ENCODE measurements around the gene LRP8. TPM values are rescaled to one million over a fixed set of nuclear protein-coding genes. Genes with fewer than 3 reads are reported as not detected.

Gene LRP8
- total and polyA plus RNA-seq, 2 experiments from 2014 or later = 1.3 to 8.9 TPM

DNA sequence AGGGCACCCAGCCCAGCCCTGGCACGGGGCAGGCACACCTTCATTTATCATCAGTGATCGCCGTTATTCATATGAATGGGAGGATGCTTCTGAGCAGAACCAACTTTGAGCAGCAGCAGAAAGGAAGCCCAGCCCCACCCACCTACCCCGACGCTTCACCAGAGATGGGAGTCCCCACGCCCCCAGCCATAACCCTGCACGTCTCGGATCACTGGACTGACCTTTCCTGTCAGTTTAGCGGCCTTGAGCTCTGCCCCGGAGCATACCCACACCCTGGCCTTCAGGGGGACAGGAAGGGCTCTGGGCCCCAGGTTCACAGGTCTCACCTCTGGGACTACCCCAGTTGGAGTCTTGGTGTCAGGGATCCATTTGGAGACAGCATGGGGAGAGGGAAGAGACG is 18.1 kb downstream of the LRP8 start:
- Histone ChIP-seq H3K79me2 (ENCODE audit: insufficient read depth) (no peaks in the 10 kb centered on the region), H3F3A (ENCODE audit: insufficient read depth) (no peaks in the 10 kb centered on the region)

DNA sequence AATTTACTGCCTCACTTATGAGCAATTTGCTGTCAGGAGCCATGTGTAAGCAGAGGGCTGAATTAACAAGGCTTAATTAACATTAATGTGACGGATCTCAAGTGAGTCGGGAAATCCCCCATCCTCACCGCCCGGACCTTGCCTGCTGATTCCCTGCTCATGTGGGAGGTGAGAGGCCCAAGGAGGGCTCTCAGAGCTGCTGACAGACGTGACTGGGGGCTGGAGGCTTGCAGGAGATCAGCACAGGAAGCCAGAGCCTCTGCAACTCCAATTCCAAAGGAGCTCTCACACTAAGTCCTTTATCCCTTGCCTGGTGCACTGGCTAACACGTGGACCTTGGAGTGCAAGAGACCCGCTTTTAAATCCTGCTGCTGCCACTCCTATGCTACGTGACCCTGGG is 19.4 kb downstream of the LRP8 start:
- Histone ChIP-seq H3K9me2 (ENCODE audit: insufficient read depth) (no peaks in the 10 kb centered on the region), H3K4me1 (ENCODE audit: insufficient read depth) (0 out of 2 replicates have a peak, but pooled peaks cover 11% of the 10 kb centered on the region), H4K20me1 (ENCODE audit: insufficient read depth) (no peaks in the 10 kb centered on the region), H3K4me2 (ENCODE audit: unreplicated experiment) (no peak overlapping the region), H3K4me3 (no peak overlapping the region), H3K9me3 (ENCODE audit: low read depth) (no peaks in the 10 kb centered on the region), H3K27ac (no peak overlapping the region), H3K79me2 (ENCODE audit: insufficient read depth) (no peaks in the 10 kb centered on the region), H3F3A (ENCODE audit: insufficient read depth) (no peaks in the 10 kb centered on the region), H3K9ac (no peak overlapping the region), H3K27me3 (replicated peaks; ENCODE audit: insufficient read depth) (no peaks in the 10 kb centered on the region), H2AFZ (no peak overlapping the region), H3K36me3 (ENCODE audit: low read depth) (no peaks in the 10 kb centered on the region)
- in situ Hi-C loops (cut with MboI) = no loop called here
- no peak for DNase-seq
- WGBS, 2 experiments (ENCODE audit: low coverage in 1 of 2, low lambda C conversion rate in 2 of 2, missing lambda C conversion rate in 2 of 2) = 87% methylated on average over 8 of the region's 8 CpGs
- no peak for TF ChIP-seq EZH2 (IDR thresholded peaks at IDR 0.05; ENCODE audit: insufficient read depth, poor library complexity, severe bottlenecking)
- no peak for TF ChIP-seq EZH2phosphoT487 (IDR thresholded peaks at IDR 0.05; ENCODE audit: insufficient read depth, low read depth)

More for the DNA sequence above, 18.1 kb downstream of the LRP8 start:
- no peak overlapping the region for H3K9ac ChIP-seq
- TF ChIP-seq EZH2phosphoT487 (IDR thresholded peaks at IDR 0.05; ENCODE audit: insufficient read depth, low read depth) (no peak), EZH2 (IDR thresholded peaks at IDR 0.05; ENCODE audit: insufficient read depth, poor library complexity, severe bottlenecking) (no peak)
- 0 out of 2 replicates have a peak, but pooled peaks cover 11% of the 10 kb centered on the region for H3K4me1 ChIP-seq (ENCODE audit: insufficient read depth)
- no peaks in the 10 kb centered on the region for H3K9me2 ChIP-seq (ENCODE audit: insufficient read depth)
- no peak for DNase-seq
- H2AFZ ChIP-seq = no peak overlapping the region
- in situ Hi-C loops (cut with MboI) = no loop called here
- H3K36me3 ChIP-seq (ENCODE audit: low read depth) = no peaks in the 10 kb centered on the region
- H3K27ac ChIP-seq = no peak overlapping the region
- 85% methylated on average over 10 to 11 of the region's 11 CpGs for WGBS, 2 experiments (ENCODE audit: low coverage in 1 of 2, low lambda C conversion rate in 2 of 2, missing lambda C conversion rate in 2 of 2)
- no peaks in the 10 kb centered on the region for H3K27me3 ChIP-seq (replicated peaks; ENCODE audit: insufficient read depth)
- H4K20me1 ChIP-seq (ENCODE audit: insufficient read depth) = no peaks in the 10 kb centered on the region
- no peak overlapping the region for H3K4me3 ChIP-seq
- no peak overlapping the region for H3K4me2 ChIP-seq (ENCODE audit: unreplicated experiment)
- H3K9me3 ChIP-seq (ENCODE audit: low read depth) = no peaks in the 10 kb centered on the region

- Histone ChIP-seq H2AFZ (no peak overlapping the region), H3F3A (ENCODE audit: insufficient read depth) (no peaks in the 10 kb centered on the region), H3K4me1 (ENCODE audit: insufficient read depth) (0 out of 2 replicates have a peak, but pooled peaks cover 11% of the 10 kb centered on the region), H3K36me3 (ENCODE audit: low read depth) (no peaks in the 10 kb centered on the region), H3K27me3 (replicated peaks; ENCODE audit: insufficient read depth) (no peaks in the 10 kb centered on the region), H3K9ac (no peak overlapping the region), H3K9me2 (ENCODE audit: insufficient read depth) (no peaks in the 10 kb centered on the region), H3K4me2 (ENCODE audit: unreplicated experiment) (no peak overlapping the region), H3K27ac (no peak overlapping the region), H4K20me1 (ENCODE audit: insufficient read depth) (no peaks in the 10 kb centered on the region), H3K79me2 (ENCODE audit: insufficient read depth) (no peaks in the 10 kb centered on the region), H3K9me3 (ENCODE audit: low read depth) (no peaks in the 10 kb centered on the region), H3K4me3 (no peak overlapping the region)
- DNase-seq = no peak
- TF ChIP-seq EZH2 (IDR thresholded peaks at IDR 0.05; ENCODE audit: insufficient read depth, poor library complexity, severe bottlenecking) = no peak
- TF ChIP-seq EZH2phosphoT487 (IDR thresholded peaks at IDR 0.05; ENCODE audit: insufficient read depth, low read depth) = no peak
- WGBS, 2 experiments (ENCODE audit: low coverage in 1 of 2, low lambda C conversion rate in 2 of 2, missing lambda C conversion rate in 2 of 2) = 96 to 98% methylated on average over 4 of the region's 4 CpGs
- in situ Hi-C loops (cut with MboI) = no loop called here
Observed at GRCh38 chr1:53307037-53307436, 20.8 kb downstream of the LRP8 start.

- Histone ChIP-seq H3K36me3 (ENCODE audit: low read depth) (no peaks in the 10 kb centered on the region), H3K79me2 (ENCODE audit: insufficient read depth) (no peaks in the 10 kb centered on the region), H4K20me1 (ENCODE audit: insufficient read depth) (no peaks in the 10 kb centered on the region), H3K9me2 (ENCODE audit: insufficient read depth) (no peaks in the 10 kb centered on the region), H3K9ac (no peak overlapping the region), H3K9me3 (ENCODE audit: low read depth) (no peaks in the 10 kb centered on the region), H2AFZ (no peak overlapping the region), H3K27me3 (replicated peaks; ENCODE audit: insufficient read depth) (no peaks in the 10 kb centered on the region), H3K4me3 (no peak overlapping the region), H3F3A (ENCODE audit: insufficient read depth) (no peaks in the 10 kb centered on the region), H3K27ac (no peak overlapping the region), H3K4me2 (ENCODE audit: unreplicated experiment) (no peak overlapping the region), H3K4me1 (ENCODE audit: insufficient read depth) (0 out of 2 replicates have a peak, but pooled peaks cover 11% of the 10 kb centered on the region)
- DNase-seq = peak; percentile 31
- in situ Hi-C loops (cut with MboI) = no loop called here
- TF ChIP-seq EZH2 (IDR thresholded peaks at IDR 0.05; ENCODE audit: insufficient read depth, poor library complexity, severe bottlenecking) = no peak
- no peak for TF ChIP-seq EZH2phosphoT487 (IDR thresholded peaks at IDR 0.05; ENCODE audit: insufficient read depth, low read depth)
- WGBS, 2 experiments (ENCODE audit: low coverage in 1 of 2, low lambda C conversion rate in 2 of 2, missing lambda C conversion rate in 2 of 2) = 85 to 90% methylated on average over 4 of the region's 4 CpGs
Observed at GRCh38 chr1:53306168-53306567, 21.7 kb downstream of the LRP8 start.

- no peak overlapping the region for H3K27ac ChIP-seq
- no peak overlapping the region for H3K4me2 ChIP-seq (ENCODE audit: unreplicated experiment)
- 0 out of 2 replicates have a peak, but pooled peaks cover 11% of the 10 kb centered on the region for H3K4me1 ChIP-seq (ENCODE audit: insufficient read depth)
- H3F3A ChIP-seq (ENCODE audit: insufficient read depth) = no peaks in the 10 kb centered on the region
- in situ Hi-C loops (cut with MboI) = no loop called here
- H3K9me2 ChIP-seq (ENCODE audit: insufficient read depth) = no peaks in the 10 kb centered on the region
- WGBS, 2 experiments (ENCODE audit: low coverage in 1 of 2, low lambda C conversion rate in 2 of 2, missing lambda C conversion rate in 2 of 2) = 58 to 62% methylated on average over 6 to 7 of the region's 7 CpGs
- no peaks in the 10 kb centered on the region for H3K27me3 ChIP-seq (replicated peaks; ENCODE audit: insufficient read depth)
- no peaks in the 10 kb centered on the region for H3K36me3 ChIP-seq (ENCODE audit: low read depth)
- H3K79me2 ChIP-seq (ENCODE audit: insufficient read depth) = no peaks in the 10 kb centered on the region
- no peaks in the 10 kb centered on the region for H4K20me1 ChIP-seq (ENCODE audit: insufficient read depth)
- H3K4me3 ChIP-seq = no peak overlapping the region
- no peak overlapping the region for H2AFZ ChIP-seq
- DNase-seq = peak; percentile 14
- no peak overlapping the region for H3K9ac ChIP-seq
- TF ChIP-seq EZH2 (IDR thresholded peaks at IDR 0.05; ENCODE audit: insufficient read depth, poor library complexity, severe bottlenecking) = no peak
- no peak for TF ChIP-seq EZH2phosphoT487 (IDR thresholded peaks at IDR 0.05; ENCODE audit: insufficient read depth, low read depth)
- no peaks in the 10 kb centered on the region for H3K9me3 ChIP-seq (ENCODE audit: low read depth)
Observed at GRCh38 chr1:53305650-53306049, 22.2 kb downstream of the LRP8 start.

Data from GM23248 (cell line).